MM.1S (cell line): ENCODE measurements around the gene ROCK2.

ENCODE experiments used
- DNase-seq: peaks from one replicate; pipeline ENCODE4 v3.0.0-alpha.2; 2015
- H2AFZ ChIP-seq: fragments of 300-600 bp; sonication (generic); 2 replicates; pipeline ENCODE4 v1.6.0; 2016; ENCODE audit warnings: antibody characterized with exemption, low read length
- H3F3A ChIP-seq: fragments of 300-600 bp; sonication (generic); 2 replicates; pipeline ENCODE4 v1.6.1; 2016; ENCODE audit warnings: mild to moderate bottlenecking, antibody characterized with exemption, low read length, moderate library complexity, mixed read lengths; ENCODE audit not compliant: insufficient read depth
- H3K27ac ChIP-seq: fragments of 300-600 bp; sonication (generic); 2 replicates; pipeline ENCODE4 v1.5.1; 2016; ENCODE audit warnings: mild to moderate bottlenecking, low read length
- H3K27me3 ChIP-seq: fragments of 300-600 bp; sonication (generic); replicated peaks from 2 replicates; pipeline ENCODE4 v1.6.0; 2016; ENCODE audit warnings: low read length; ENCODE audit not compliant: insufficient read depth
- H3K36me3 ChIP-seq: fragments of 300-600 bp; sonication (generic); replicated peaks from 2 replicates; pipeline ENCODE4 v1.6.1; 2016; ENCODE audit warnings: mild to moderate bottlenecking, low read length, mixed read lengths; ENCODE audit not compliant: insufficient read depth
- H3K4me1 ChIP-seq: fragments of 300-600 bp; sonication (generic); 2 replicates; pipeline ENCODE4 v1.6.1; 2016; ENCODE audit warnings: low read length, mixed read lengths
- H3K4me2 ChIP-seq: fragments of 300-600 bp; sonication (generic); 2 replicates; pipeline ENCODE4 v1.6.0; 2016; ENCODE audit warnings: low read depth, low read length
- H3K4me3 ChIP-seq: fragments of 300-600 bp; sonication (generic); 2 replicates; pipeline ENCODE4 v1.5.1; 2016; ENCODE audit warnings: low read length, mixed read lengths
- H3K79me2 ChIP-seq: fragments of 300-600 bp; sonication (generic); 2 replicates; pipeline ENCODE4 v1.6.1; 2016; ENCODE audit warnings: mixed run types, low read length, mixed read lengths
- H3K9ac ChIP-seq: fragments of 300-600 bp; sonication (generic); 2 replicates; pipeline ENCODE4 v1.6.1; 2016; ENCODE audit warnings: low read length, mixed read lengths
- H3K9me2 ChIP-seq: fragments of 300-600 bp; sonication (generic); replicated peaks from 2 replicates; pipeline ENCODE4 v1.6.1; 2016; ENCODE audit warnings: mild to moderate bottlenecking, low read length, mixed read lengths; ENCODE audit not compliant: insufficient read depth
- H3K9me3 ChIP-seq: fragments of 300-600 bp; sonication (generic); replicated peaks from 2 replicates; pipeline ENCODE4 v1.6.1; 2016; ENCODE audit warnings: mild to moderate bottlenecking, low read length, mixed read lengths; ENCODE audit not compliant: insufficient read depth
- H4K20me1 ChIP-seq: fragments of 300-600 bp; sonication (generic); 2 replicates; pipeline ENCODE4 v1.6.1; 2016; ENCODE audit warnings: mild to moderate bottlenecking, low read length, moderate library complexity, mixed read lengths; ENCODE audit not compliant: insufficient read depth
- CTCF ChIP-seq: fragments of 300-600 bp; sonication (generic); IDR thresholded peaks from 2 replicates; pipeline ENCODE4 v1.5.1; 2016; ENCODE audit warnings: antibody characterized with exemption, low read length, mixed read lengths
- EZH2 ChIP-seq: fragments of 300-600 bp; sonication (generic); optimal IDR thresholded peaks from 2 replicates; pipeline ENCODE3; 2017; ENCODE audit warnings: low read depth, mild to moderate bottlenecking, antibody characterized with exemption, low read length, mixed read lengths
- EZH2phosphoT487 ChIP-seq: fragments of 300-600 bp; sonication (generic); IDR thresholded peaks from 2 replicates; pipeline ENCODE4 v1.6.1; 2018; ENCODE audit warnings: antibody characterized with exemption, low read length

The ROCK2 gene

GRCh38 chr2:11368059-11368572, 23.7 kb upstream of the ROCK2 start:
- no peaks in the 10 kb centered on the region for H3K36me3 ChIP-seq
- H3K9ac ChIP-seq = no peak overlapping the region
- no peak overlapping the region for H2AFZ ChIP-seq
- peaks cover 16% of the 10 kb centered on the region for H3K4me1 ChIP-seq
- H3K9me3 ChIP-seq = no peaks in the 10 kb centered on the region
- H3K79me2 ChIP-seq = no peaks in the 10 kb centered on the region
- TF ChIP-seq EZH2phosphoT487 (no peak), CTCF (no peak), EZH2 (no peak)
- H4K20me1 ChIP-seq = no peaks in the 10 kb centered on the region
- no peak overlapping the region for H3K27ac ChIP-seq
- no peaks in the 10 kb centered on the region for H3K27me3 ChIP-seq
- no peak overlapping the region for H3K4me3 ChIP-seq
- no peak for DNase-seq
- H3K9me2 ChIP-seq = no peaks in the 10 kb centered on the region
- peaks cover 3% of the 10 kb centered on the region; the same call in 1 of the 2 replicates for H3F3A ChIP-seq
- no peak overlapping the region for H3K4me2 ChIP-seq

- H3K9me2 ChIP-seq = no peaks in the 10 kb centered on the region
- no peaks in the 10 kb centered on the region for H3K27me3 ChIP-seq
- no peak overlapping the region for H3K4me2 ChIP-seq
- no peaks in the 10 kb centered on the region for H3K36me3 ChIP-seq
- H3K79me2 ChIP-seq = no peaks in the 10 kb centered on the region
- no peak overlapping the region for H3K27ac ChIP-seq
- DNase-seq = no peak
- no peak overlapping the region for H2AFZ ChIP-seq
- no peak overlapping the region for H3K4me3 ChIP-seq
- TF ChIP-seq EZH2 (no peak), CTCF (no peak), EZH2phosphoT487 (no peak)
- peaks cover 8% of the 10 kb centered on the region; the same call in 1 of the 2 replicates for H3K4me1 ChIP-seq
- H4K20me1 ChIP-seq = no peaks in the 10 kb centered on the region
- no peaks in the 10 kb centered on the region for H3F3A ChIP-seq
- H3K9ac ChIP-seq = no peak overlapping the region
- H3K9me3 ChIP-seq = no peaks in the 10 kb centered on the region
Observed at GRCh38 chr2:11367170-11367730, 22.8 kb upstream of the ROCK2 start.

GRCh38 chr2:11366326-11366741, 21.9 kb upstream of the ROCK2 start:
- H3K9me2 ChIP-seq = no peaks in the 10 kb centered on the region
- no peaks in the 10 kb centered on the region for H3K9me3 ChIP-seq
- no peak overlapping the region for H3K4me3 ChIP-seq
- peaks cover 8% of the 10 kb centered on the region; the same call in 1 of the 2 replicates for H3K4me1 ChIP-seq
- H3F3A ChIP-seq = no peaks in the 10 kb centered on the region
- no peak for DNase-seq
- TF ChIP-seq EZH2 = no peak
- TF ChIP-seq EZH2phosphoT487 = no peak
- no peak for TF ChIP-seq CTCF
- H3K9ac ChIP-seq = no peak overlapping the region
- H4K20me1 ChIP-seq = no peaks in the 10 kb centered on the region
- H3K4me2 ChIP-seq = no peak overlapping the region
- no peaks in the 10 kb centered on the region for H3K79me2 ChIP-seq
- no peaks in the 10 kb centered on the region for H3K27me3 ChIP-seq
- no peak overlapping the region for H3K27ac ChIP-seq
- no peaks in the 10 kb centered on the region for H3K36me3 ChIP-seq
- no peak overlapping the region for H2AFZ ChIP-seq
